ENCODE results near the gene NME5. TPM values are rescaled to one million over a fixed set of nuclear protein-coding genes. Genes with fewer than 3 reads are reported as not detected.

Gene NME5
- total and polyA plus RNA-seq, 2 donors (not counting 1 experiment from before 2014, with no cell fraction given) = 1.8 to 2.5 TPM

DNA sequence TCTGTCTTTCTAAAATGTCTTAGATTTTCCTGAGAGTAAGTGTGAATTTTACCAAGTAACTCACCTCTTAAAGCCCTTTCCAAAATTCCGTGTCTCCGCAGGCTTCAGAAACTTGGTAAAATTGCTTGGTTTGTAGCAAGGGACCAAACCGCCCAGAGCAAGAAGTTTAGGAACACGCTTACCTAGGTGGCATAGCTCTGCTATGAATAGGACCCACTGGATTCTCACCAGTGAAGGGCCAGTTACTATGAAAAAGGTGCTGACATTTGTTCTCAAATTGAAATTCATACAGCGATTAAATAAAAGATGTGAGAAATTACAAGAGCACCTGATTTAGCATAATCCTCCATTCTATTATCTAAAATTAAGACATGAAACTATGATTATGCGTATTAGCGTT is 6.7 kb downstream of the NME5 start:
- peak overlapping the region in 2 of 4 experiments; percentile 46 to 56 for H3K4me3 ChIP-seq (replicated peaks in 1 of 4; ENCODE audit: control extremely low read depth in 1 of 4, insufficient read depth in 1 of 4, low read depth in 3 of 4, low read length in 4 of 4)

GRCh38 chr5:138129347-138129746 is 9.9 kb downstream of the NME5 start:
- H2AFZ ChIP-seq (ENCODE audit: low read length) = no peak overlapping the region
- H3K27ac ChIP-seq (ENCODE audit: insufficient read depth, low read length) = no peak overlapping the region
- no peak overlapping the region for H3K4me3 ChIP-seq (replicated peaks in 1 of 4; ENCODE audit: control extremely low read depth in 1 of 4, insufficient read depth in 1 of 4, low read depth in 3 of 4, low read length in 4 of 4)
- DNase-seq (ENCODE audit: low read depth in 2 of 2) = no peak
- H3K27me3 ChIP-seq (ENCODE audit: control insufficient read depth, insufficient read depth, low read length) = no peaks in the 10 kb centered on the region
- H3K4me1 ChIP-seq (ENCODE audit: control insufficient read depth, extremely low read depth, insufficient read depth, low read length) = no peaks in the 10 kb centered on the region
- no peaks in the 10 kb centered on the region for H3K79me2 ChIP-seq (ENCODE audit: control insufficient read depth, insufficient read depth, low read length)
- no peaks in the 10 kb centered on the region for H3K9me3 ChIP-seq (ENCODE audit: control insufficient read depth, insufficient read depth, low read depth, low read length)
- no peak overlapping the region for H3K9ac ChIP-seq (ENCODE audit: insufficient read depth, low read length)
- H3K4me2 ChIP-seq (ENCODE audit: extremely low read depth, insufficient read depth, low read length) = no peak overlapping the region
- TF ChIP-seq CTCF (conservative IDR thresholded peaks at IDR 0.05 in 1 of 2, IDR thresholded peaks at IDR 0.05 in 1 of 2; ENCODE audit: low read depth in 1 of 2, low read length in 2 of 2) = no peak
- no peak for TF ChIP-seq EZH2 (IDR thresholded peaks at IDR 0.05; ENCODE audit: low read length, missing control alignments)
- H3K36me3 ChIP-seq (ENCODE audit: control insufficient read depth, insufficient read depth, low read length) = no peaks in the 10 kb centered on the region
- no peaks in the 10 kb centered on the region for H4K20me1 ChIP-seq (ENCODE audit: control insufficient read depth, extremely low read depth, insufficient read depth, low read length)

More for the DNA sequence above, 6.7 kb downstream of the NME5 start:
- Histone ChIP-seq H3K9me3 (ENCODE audit: control insufficient read depth, insufficient read depth, low read depth, low read length) (no peaks in the 10 kb centered on the region), H3K27me3 (ENCODE audit: control insufficient read depth, insufficient read depth, low read length) (no peaks in the 10 kb centered on the region), H3K79me2 (ENCODE audit: control insufficient read depth, insufficient read depth, low read length) (no peaks in the 10 kb centered on the region), H3K36me3 (ENCODE audit: control insufficient read depth, insufficient read depth, low read length) (no peaks in the 10 kb centered on the region), H3K9ac (ENCODE audit: insufficient read depth, low read length) (no peak overlapping the region), H3K27ac (ENCODE audit: insufficient read depth, low read length) (no peak overlapping the region), H4K20me1 (ENCODE audit: control insufficient read depth, extremely low read depth, insufficient read depth, low read length) (no peaks in the 10 kb centered on the region), H2AFZ (ENCODE audit: low read length) (no peak overlapping the region), H3K4me2 (ENCODE audit: extremely low read depth, insufficient read depth, low read length) (peak overlapping the region; percentile 7), H3K4me1 (ENCODE audit: control insufficient read depth, extremely low read depth, insufficient read depth, low read length) (no peaks in the 10 kb centered on the region)
- TF ChIP-seq EZH2 (IDR thresholded peaks at IDR 0.05; ENCODE audit: low read length, missing control alignments) = no peak
- no peak for TF ChIP-seq CTCF (conservative IDR thresholded peaks at IDR 0.05 in 1 of 2, IDR thresholded peaks at IDR 0.05 in 1 of 2; ENCODE audit: low read depth in 1 of 2, low read length in 2 of 2)
- no peak for DNase-seq (ENCODE audit: low read depth in 2 of 2)

DNA sequence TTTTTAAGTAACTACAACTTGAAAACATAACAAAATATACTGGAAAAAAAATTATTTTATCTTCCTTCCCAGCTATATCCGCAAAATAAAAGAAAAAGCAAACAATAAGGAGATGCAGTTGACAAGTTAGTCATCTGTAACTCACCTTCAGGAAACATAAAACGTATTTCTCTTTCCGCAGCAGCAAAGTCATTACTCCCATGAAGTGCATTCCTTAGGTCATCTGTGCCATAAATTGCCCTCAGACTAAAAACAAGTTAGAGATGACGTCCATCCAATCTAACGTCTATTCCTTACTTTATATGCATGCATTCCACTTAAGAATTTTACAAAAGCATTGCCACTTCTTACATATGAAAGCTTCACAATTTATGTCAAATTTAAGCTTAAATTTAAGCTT is 10.9 kb downstream of the NME5 start:
- no peak overlapping the region for H3K27ac ChIP-seq (ENCODE audit: insufficient read depth, low read length)
- no peaks in the 10 kb centered on the region for H3K4me1 ChIP-seq (ENCODE audit: control insufficient read depth, extremely low read depth, insufficient read depth, low read length)
- no peak overlapping the region for H3K4me2 ChIP-seq (ENCODE audit: extremely low read depth, insufficient read depth, low read length)
- H3K36me3 ChIP-seq (ENCODE audit: control insufficient read depth, insufficient read depth, low read length) = no peaks in the 10 kb centered on the region
- H3K9ac ChIP-seq (ENCODE audit: insufficient read depth, low read length) = no peak overlapping the region
- no peaks in the 10 kb centered on the region for H3K79me2 ChIP-seq (ENCODE audit: control insufficient read depth, insufficient read depth, low read length)
- no peak for DNase-seq (ENCODE audit: low read depth in 2 of 2)
- no peaks in the 10 kb centered on the region for H4K20me1 ChIP-seq (ENCODE audit: control insufficient read depth, extremely low read depth, insufficient read depth, low read length)
- H3K9me3 ChIP-seq (ENCODE audit: control insufficient read depth, insufficient read depth, low read depth, low read length) = no peaks in the 10 kb centered on the region
- H2AFZ ChIP-seq (ENCODE audit: low read length) = no peak overlapping the region
- TF ChIP-seq CTCF (conservative IDR thresholded peaks at IDR 0.05 in 1 of 2, IDR thresholded peaks at IDR 0.05 in 1 of 2; ENCODE audit: low read depth in 1 of 2, low read length in 2 of 2) (no peak), EZH2 (IDR thresholded peaks at IDR 0.05; ENCODE audit: low read length, missing control alignments) (no peak)
- no peaks in the 10 kb centered on the region for H3K27me3 ChIP-seq (ENCODE audit: control insufficient read depth, insufficient read depth, low read length)
- H3K4me3 ChIP-seq (replicated peaks in 1 of 4; ENCODE audit: control extremely low read depth in 1 of 4, insufficient read depth in 1 of 4, low read depth in 3 of 4, low read length in 4 of 4) = no peak overlapping the region
